Anterior cingulate cortex (tissue), 58 donors: ENCODE data around the gene ADCY1.
A peak's percentile ranks its signal among the peaks of the same experiment; 100 is the strongest.

ENCODE experiments used
- DNase-seq, 58 donors: peaks; one replicate each; lab custom pipeline; 2025; lab: John Stamatoyannopoulos, UW

The ADCY1 gene

DNA sequence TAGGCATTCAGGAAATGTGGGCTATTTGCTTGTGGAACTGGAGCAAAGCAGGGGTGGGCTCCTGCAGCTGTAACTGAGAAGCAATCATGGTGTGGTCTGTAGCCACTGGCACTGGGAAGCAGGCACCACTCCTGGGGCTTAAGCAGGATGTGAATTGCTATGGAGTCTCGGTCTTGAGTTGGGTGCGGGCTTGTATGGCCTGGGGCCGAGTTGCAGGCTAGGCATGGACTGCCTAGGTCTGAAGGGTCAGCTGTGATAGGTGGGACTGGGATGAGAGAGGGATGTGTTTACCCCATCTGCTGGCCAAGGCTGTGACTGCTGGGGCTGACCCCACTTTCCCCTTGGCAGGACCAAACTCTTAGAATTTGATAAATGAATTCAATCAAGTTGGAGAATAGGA lies 43.0 kb downstream of the ADCY1 start:
- DNase-seq: no peak

DNA sequence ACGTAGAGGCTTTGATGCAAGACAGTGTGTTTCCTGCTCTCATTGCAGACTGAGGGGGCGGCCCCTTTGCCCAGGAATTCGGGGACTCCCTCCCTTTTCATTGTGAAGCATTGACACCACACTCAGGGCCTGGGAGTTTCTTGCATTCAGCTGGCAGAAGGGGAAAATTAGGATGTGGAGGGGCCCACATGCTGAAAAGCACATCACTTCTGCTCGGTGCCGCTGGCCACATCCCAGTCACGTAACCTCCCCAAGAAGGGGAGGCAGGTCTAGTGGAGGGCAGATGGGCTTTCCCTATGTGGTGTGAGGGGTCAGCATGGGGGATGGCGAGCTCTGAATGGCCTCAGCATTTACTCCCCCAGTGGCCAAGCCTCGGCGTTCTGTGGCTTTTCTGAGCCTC lies 47.9 kb downstream of the ADCY1 start:
- DNase-seq: no peak

GRCh38 chr7:45623157-45623556 lies 49.0 kb downstream of the ADCY1 start:
- no peak for DNase-seq

- DNase-seq: no peak
Measured at GRCh38 chr7:45623740-45624391, 49.7 kb downstream of the ADCY1 start.

- no peak for DNase-seq
Measured at GRCh38 chr7:45624392-45624760, 50.2 kb downstream of the ADCY1 start.

GRCh38 chr7:45625067-45625466 lies 50.9 kb downstream of the ADCY1 start:
- no peak for DNase-seq

- no peak for DNase-seq
Measured at GRCh38 chr7:45625714-45626440, 51.7 kb downstream of the ADCY1 start.

GRCh38 chr7:45626441-45627430 lies 52.6 kb downstream of the ADCY1 start:
- DNase-seq: peak in 9 of 58 donors; percentile 13 to 66 (median 19)

DNA sequence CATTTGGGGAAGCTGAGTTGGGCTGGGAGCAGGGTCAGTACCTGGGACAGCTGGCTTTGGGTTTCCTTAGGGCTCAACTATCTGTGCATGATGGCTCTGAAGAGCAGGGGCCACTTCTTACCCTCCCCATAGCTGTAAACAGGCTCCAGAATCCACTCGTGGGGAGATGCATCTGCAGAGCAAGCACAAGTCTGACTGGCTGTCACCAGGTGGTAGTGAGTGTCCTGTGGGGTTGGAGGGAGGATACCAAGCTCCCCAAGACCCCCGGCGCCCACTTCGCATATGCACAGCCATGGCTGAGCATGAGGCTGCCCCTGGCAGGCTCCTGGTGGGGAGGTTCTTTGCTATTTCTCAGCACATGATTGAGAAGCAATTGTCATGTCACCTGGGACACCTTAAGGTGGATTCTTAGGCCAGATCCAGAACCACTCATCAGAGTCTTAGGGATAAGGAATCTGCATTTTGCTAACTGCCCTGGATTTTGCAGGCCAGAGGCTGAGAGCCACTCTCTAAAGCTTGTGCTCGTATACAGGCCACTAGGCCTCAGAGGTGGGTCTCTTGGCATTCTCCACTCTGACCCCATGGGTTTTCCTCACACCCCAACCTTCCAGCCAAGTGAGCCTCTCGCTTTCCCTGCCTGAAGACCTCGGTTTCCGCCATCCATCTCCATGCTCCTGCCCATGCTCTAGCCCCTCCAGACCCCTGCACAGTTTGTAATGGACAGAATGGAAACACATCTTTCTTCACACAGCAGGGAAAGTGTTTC lies 53.7 kb downstream of the ADCY1 start:
- DNase-seq: no peak

- no peak for DNase-seq
Measured at GRCh38 chr7:45631569-45631968, 57.4 kb downstream of the ADCY1 start.

DNA sequence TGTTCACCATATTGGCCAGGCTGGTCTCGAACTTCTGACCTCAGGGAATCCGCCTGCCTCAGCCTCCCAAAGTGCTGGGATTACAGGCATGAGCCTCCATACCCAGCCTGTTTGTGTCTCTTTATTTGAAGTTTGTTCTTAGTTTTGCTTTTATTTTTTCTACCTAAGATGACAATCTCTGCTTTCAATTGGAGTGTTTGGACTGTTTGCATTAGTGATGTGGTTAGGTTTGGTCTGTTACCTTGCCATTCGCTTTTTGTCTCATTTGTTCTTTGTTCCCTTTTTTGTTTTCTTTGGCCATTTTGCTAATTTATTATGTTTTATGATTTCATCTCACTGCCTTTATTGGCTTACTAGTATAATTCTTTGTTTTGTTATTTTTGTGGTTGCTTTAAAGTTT lies 62.6 kb downstream of the ADCY1 start:
- DNase-seq: no peak

DNA sequence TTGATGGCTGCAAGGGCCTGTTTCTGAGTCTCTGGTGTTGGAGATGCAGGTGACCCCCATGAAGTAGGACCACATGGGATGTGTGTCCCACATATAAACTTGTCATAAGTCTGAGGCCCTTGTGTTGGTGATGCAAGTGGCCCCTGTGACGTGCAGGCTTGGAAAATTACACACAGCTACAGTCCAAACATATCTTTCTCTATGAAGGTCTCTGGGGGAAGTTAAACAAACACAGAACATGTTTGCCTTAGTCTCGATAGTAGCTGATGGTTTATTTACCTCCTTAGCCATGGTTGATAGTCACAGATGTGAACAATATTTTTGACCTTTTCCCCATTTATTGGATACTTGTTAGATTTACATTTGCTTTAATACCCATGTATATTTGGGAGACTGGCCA lies 64.7 kb downstream of the ADCY1 start:
- no peak for DNase-seq

- DNase-seq: no peak
Measured at GRCh38 chr7:45642044-45642443, 67.9 kb downstream of the ADCY1 start.

DNA sequence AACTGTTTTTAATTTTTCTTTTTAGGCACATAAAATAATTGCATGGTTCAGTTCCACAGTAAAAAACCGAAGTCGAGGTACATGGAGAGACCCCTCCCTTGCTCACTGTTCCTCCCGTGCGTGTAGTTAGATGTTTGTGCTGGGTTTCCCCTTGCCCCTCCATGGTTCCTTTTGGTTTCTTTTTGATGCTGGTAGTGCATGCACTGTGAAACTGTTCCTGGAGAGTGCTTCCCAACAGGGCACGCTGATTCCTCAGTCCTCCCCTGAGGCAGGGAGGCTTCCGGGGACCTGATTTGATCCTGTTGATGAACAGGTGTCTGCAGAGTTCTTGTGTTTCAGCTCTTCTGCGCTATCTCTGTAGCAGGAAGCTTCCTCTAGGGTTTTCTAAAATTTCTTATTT lies 69.5 kb downstream of the ADCY1 start:
- no peak for DNase-seq

DNA sequence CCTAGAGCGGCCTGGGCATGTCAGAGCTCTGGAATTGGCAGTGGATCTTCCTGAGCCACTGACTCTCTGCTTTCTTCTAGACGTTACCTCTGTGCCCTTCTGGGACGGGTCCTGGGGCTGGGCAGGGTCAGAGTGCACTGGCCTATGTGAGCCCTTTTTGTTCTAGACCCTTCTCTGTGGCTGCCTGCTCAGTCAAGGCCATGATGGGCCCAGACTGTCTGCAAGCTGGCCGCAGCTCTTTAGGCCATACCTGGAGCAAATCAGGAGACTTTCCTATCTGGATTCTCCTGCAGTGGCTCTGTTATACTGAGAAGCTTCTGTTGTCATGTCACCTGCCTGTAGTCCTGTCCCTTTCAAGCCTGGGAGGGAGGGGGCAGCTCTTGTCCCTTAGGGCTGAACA lies 70.1 kb downstream of the ADCY1 start:
- DNase-seq: no peak

GRCh38 chr7:45645141-45645969 lies 71.2 kb downstream of the ADCY1 start:
- DNase-seq: no peak

GRCh38 chr7:45646207-45646821 lies 72.1 kb downstream of the ADCY1 start:
- DNase-seq: no peak

DNA sequence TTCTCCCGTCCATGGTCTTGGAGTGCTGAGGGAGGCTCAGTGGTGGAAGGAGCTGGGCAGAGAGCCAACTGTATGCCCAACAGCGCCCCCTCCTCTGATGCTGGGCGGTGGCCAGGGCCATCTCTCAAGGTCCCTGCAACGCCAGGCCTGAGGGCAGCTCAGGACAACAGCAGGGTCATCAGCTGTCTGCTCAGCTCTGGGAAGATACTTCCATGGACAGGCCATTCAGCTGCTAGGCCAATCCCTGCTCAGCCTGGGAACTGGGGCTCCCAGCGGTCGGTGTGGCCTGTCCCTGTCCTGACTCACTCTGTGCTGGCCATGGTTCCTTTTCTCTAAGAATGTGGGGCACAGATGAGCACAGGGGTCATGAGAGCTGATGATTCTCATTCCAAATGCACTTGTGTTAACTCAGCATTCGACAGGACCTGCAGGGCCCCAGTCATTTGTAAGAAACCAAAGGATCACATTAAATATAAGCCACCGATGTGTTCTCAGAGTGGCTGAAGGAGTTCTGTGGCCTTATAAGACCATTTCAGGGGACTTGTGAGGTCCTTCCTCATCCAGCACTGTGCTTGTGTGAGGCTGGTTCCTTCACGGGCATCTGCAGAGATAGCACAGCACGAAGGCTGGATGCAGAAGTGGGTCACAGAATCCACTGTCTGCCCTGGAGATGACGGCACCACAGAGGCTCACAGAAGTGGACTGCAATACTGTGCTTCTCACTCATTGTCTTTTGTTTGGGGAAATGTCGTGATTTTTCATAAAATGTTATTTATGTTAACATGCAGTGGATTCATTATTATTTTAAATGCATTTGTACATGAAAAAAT lies 73.0 kb downstream of the ADCY1 start:
- peak in 2 of 58 donors; percentile 9 to 17 for DNase-seq
